DND-41 (cell line): ENCODE measurements around the gene MSTO1.

Source experiments
- EZH2 ChIP-seq: IDR thresholded peaks from 3 replicates; pipeline ENCODE4 v1.6.1; 2012; ENCODE audit warnings: borderline replicate concordance, low read depth, mild to moderate bottlenecking, moderate library complexity, low read length, inconsistent platforms; ENCODE audit not compliant: severe bottlenecking
- TF ChIP-seq, protein P1 (sequence below): IDR thresholded peaks from 2 replicates; pipeline ENCODE4 v1.5.1; 2012; ENCODE audit warnings: borderline replicate concordance, low read length, moderate library complexity, mild to moderate bottlenecking; ENCODE audit not compliant: poor library complexity, severe bottlenecking; ENCODE audit errors: extremely low read depth

- TF ChIP-seq, protein P1, sequence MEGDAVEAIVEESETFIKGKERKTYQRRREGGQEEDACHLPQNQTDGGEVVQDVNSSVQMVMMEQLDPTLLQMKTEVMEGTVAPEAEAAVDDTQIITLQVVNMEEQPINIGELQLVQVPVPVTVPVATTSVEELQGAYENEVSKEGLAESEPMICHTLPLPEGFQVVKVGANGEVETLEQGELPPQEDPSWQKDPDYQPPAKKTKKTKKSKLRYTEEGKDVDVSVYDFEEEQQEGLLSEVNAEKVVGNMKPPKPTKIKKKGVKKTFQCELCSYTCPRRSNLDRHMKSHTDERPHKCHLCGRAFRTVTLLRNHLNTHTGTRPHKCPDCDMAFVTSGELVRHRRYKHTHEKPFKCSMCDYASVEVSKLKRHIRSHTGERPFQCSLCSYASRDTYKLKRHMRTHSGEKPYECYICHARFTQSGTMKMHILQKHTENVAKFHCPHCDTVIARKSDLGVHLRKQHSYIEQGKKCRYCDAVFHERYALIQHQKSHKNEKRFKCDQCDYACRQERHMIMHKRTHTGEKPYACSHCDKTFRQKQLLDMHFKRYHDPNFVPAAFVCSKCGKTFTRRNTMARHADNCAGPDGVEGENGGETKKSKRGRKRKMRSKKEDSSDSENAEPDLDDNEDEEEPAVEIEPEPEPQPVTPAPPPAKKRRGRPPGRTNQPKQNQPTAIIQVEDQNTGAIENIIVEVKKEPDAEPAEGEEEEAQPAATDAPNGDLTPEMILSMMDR: no peak
- no peak for TF ChIP-seq EZH2
Observed at GRCh38 chr1:155648207-155649147, 38.5 kb downstream of the MSTO1 start.
